ENCODE data around the gene SF3A2.

DNA sequence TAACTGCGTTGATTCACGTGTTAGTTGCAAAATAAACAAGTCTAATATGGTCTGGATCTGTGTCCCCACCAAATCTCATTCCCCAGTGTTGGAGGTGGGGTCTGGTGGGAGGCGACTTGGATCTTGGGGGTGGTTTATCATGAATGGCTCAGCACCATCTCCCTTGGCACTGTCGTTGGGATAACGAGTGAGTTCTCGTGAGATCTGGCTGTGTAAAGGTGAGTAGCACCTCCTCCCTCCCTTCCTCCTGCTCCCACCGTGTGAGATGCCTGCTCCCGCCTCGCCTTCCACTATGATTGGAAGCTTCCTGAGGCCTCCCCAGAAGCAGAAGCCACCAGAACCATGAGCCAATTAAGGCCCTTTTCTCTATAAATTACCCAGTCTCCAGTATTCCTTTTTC lies 40.5 kb downstream of the SF3A2 start:
- TF ChIP-seq, protein P1, sequence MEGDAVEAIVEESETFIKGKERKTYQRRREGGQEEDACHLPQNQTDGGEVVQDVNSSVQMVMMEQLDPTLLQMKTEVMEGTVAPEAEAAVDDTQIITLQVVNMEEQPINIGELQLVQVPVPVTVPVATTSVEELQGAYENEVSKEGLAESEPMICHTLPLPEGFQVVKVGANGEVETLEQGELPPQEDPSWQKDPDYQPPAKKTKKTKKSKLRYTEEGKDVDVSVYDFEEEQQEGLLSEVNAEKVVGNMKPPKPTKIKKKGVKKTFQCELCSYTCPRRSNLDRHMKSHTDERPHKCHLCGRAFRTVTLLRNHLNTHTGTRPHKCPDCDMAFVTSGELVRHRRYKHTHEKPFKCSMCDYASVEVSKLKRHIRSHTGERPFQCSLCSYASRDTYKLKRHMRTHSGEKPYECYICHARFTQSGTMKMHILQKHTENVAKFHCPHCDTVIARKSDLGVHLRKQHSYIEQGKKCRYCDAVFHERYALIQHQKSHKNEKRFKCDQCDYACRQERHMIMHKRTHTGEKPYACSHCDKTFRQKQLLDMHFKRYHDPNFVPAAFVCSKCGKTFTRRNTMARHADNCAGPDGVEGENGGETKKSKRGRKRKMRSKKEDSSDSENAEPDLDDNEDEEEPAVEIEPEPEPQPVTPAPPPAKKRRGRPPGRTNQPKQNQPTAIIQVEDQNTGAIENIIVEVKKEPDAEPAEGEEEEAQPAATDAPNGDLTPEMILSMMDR (conservative IDR thresholded peaks at IDR 0.05; ENCODE audit: low read length) = no peak
- no peak for TF ChIP-seq EZH2phosphoT487 (IDR thresholded peaks at IDR 0.05; ENCODE audit: borderline replicate concordance)
